Urinary bladder (tissue), 4 donors: Measurements from ENCODE around the gene MYZAP. TPM values are rescaled to one million over a fixed set of nuclear protein-coding genes. Genes with fewer than 3 reads are reported as not detected.

Experiments used
- DNase-seq: peaks from one replicate; pipeline ENCODE4 v3.0.0-alpha.2; 2015; ENCODE audit errors: extremely low spot score
- H3K27ac ChIP-seq: one replicate; pipeline ENCODE4 v1.5.1; 2013; ENCODE audit warnings: low read depth, mild to moderate bottlenecking, moderate library complexity
- H3K36me3 ChIP-seq: one replicate; pipeline ENCODE4 v1.6.1; 2013; ENCODE audit warnings: mild to moderate bottlenecking, moderate library complexity; ENCODE audit not compliant: insufficient read depth
- H3K4me1 ChIP-seq: one replicate; pipeline ENCODE4 v1.6.1; 2013; ENCODE audit warnings: mild to moderate bottlenecking, moderate library complexity; ENCODE audit not compliant: insufficient read depth
- H3K4me3 ChIP-seq: one replicate; pipeline ENCODE4 v1.5.1; 2013; ENCODE audit warnings: low read depth, low read length
- WGBS: extraction: QIAGEN DNeasy Blood & Tissue Kit; methylation state at CpG from one replicate; pipeline ENCODE4 v1.1.7; 2013; 5-methylcytosine and 5-hydroxymethylcytosine counted together
- polyA plus RNA-seq: library from polyadenylated mRNA; stranded (reverse); fragments of 200-250 nt; gene quantifications from one replicate; pipeline ENCODE4 v1.2.3, GENCODE V29; 2013
- total RNA-seq: library from RNA; depleted of rRNA; stranded (reverse); fragments of >200 nt; gene quantifications from one replicate; pipeline ENCODE4 v1.2.3, GENCODE V29; 2014
- donor health status: healthy with polysubstance abuse.
- donor health status: healthy.

Gene MYZAP, protein sequence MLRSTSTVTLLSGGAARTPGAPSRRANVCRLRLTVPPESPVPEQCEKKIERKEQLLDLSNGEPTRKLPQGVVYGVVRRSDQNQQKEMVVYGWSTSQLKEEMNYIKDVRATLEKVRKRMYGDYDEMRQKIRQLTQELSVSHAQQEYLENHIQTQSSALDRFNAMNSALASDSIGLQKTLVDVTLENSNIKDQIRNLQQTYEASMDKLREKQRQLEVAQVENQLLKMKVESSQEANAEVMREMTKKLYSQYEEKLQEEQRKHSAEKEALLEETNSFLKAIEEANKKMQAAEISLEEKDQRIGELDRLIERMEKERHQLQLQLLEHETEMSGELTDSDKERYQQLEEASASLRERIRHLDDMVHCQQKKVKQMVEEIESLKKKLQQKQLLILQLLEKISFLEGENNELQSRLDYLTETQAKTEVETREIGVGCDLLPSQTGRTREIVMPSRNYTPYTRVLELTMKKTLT
- 19.2 TPM for total RNA-seq
- 152 TPM for polyA plus RNA-seq

GRCh38 chr15:57591822-57592367, at the start of gene MYZAP:
Gene MYZAP, plus strand, starts transcription at chr15:57591904. Its CDS starts 131 bp downstream, at chr15:57592035.
- H3K36me3 ChIP-seq: no peaks in the 10 kb centered on the region
- H3K27ac ChIP-seq: peak within 1 kb of the TSS; percentile 92
- under 1% methylated on average over 58 of the region's 58 CpGs for WGBS
- H3K4me3 ChIP-seq: peak within 1 kb of the TSS; percentile 82
- peaks cover 4% of the 10 kb centered on the region for H3K4me1 ChIP-seq
- DNase-seq: no peak

- 31% methylated on average over 4 of the region's 4 CpGs for WGBS
- Histone ChIP-seq H3K27ac (no peak overlapping the region), H3K36me3 (no peaks in the 10 kb centered on the region)
Measured at GRCh38 chr15:57542505-57542817, 49.2 kb upstream of the MYZAP start.

DNA sequence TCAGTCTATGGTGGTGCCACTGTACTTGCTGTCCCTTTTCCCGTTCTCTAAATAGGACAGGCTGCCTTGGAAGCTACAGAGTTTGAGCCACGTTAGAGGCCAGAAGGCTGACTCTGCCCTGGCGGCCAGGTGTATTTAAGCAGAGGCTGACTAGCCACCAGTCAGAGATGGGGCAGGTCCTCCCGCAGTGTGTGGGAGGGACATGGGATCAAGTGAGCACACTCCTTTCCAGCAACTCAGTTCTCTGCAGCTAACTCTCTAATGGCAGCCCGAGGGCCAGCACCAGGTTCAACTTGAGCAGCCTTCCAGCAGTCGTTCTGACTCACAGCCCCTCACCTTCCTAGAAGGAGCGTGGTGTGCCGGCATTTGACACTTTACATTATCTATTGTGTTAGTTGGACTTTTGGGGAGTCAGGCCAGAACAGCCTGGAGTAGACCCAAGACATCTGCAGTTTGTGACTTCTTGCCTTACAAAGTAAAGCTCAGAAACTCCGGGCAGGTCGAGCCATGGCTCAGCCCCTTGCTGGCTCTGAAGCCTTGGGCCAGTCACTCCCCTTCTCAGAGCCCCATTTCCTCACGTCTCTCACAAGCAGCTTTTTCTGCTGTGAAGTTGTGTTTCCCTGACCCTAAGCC, 46.7 kb upstream of the MYZAP start:
- WGBS: 69% methylated on average over 11 of the region's 11 CpGs
- H3K27ac ChIP-seq: no peak overlapping the region
- no peak overlapping the region for H3K4me3 ChIP-seq
- H3K4me1 ChIP-seq: no peaks in the 10 kb centered on the region
- no peak for DNase-seq
- no peaks in the 10 kb centered on the region for H3K36me3 ChIP-seq

More at GRCh38 chr15:57542505-57542817, 49.2 kb upstream of the MYZAP start:
- Histone ChIP-seq H3K4me3 (no peak overlapping the region), H3K4me1 (no peaks in the 10 kb centered on the region)
- DNase-seq: no peak

DNA sequence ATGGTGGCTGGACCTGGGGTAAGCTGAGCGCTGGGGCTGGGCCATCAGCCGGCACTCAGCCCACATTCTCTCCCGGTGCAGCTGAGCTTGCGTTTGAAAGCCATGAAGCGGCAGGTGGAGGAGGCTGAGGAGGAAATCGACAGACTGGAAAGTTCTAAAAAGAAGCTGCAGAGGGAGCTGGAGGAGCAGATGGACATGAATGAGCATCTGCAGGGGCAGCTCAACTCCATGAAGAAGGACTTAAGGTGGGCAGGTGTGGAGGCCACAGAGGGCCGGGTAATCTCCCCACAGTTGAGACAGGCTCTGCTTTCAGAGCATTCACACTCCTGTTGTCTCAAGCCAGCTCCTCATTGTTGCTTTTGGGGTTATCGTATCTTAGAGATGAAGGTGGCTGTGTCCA, 45.7 kb upstream of the MYZAP start:
- 93% methylated on average over 8 of the region's 8 CpGs for WGBS

GRCh38 chr15:57547243-57547755, 44.4 kb upstream of the MYZAP start:
- no peaks in the 10 kb centered on the region for H3K36me3 ChIP-seq
- H3K27ac ChIP-seq: no peak overlapping the region
- H3K4me1 ChIP-seq: peaks cover 2% of the 10 kb centered on the region
- no peak overlapping the region for H3K4me3 ChIP-seq
- DNase-seq: no peak
- 89% methylated on average over 11 of the region's 11 CpGs for WGBS

More for the DNA sequence above, 45.7 kb upstream of the MYZAP start:
- DNase-seq: no peak
- Histone ChIP-seq H3K27ac (no peak overlapping the region), H3K4me3 (no peak overlapping the region), H3K36me3 (no peaks in the 10 kb centered on the region), H3K4me1 (no peaks in the 10 kb centered on the region)

DNA sequence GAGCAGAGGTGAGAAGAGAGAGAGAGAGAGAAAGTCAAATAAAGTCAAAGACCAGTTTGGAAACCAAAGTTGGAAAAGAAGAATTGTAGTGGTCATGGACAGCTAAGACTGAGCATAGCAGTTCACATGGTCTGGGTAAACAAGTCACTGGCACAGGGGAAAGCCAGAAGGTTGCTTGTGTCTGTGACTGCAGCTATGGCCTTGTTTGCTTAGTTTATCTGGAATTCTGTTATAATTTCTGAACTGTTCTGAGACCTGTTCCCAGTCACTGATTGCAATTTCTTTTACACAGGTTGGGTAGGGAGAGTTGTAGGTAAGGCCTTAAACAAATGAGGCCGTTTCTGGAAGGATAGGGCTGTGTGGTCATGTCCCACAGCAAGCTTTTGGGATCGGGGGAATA, 43.4 kb upstream of the MYZAP start:
- H3K36me3 ChIP-seq: no peaks in the 10 kb centered on the region
- no peak overlapping the region for H3K27ac ChIP-seq
- peaks cover 2% of the 10 kb centered on the region for H3K4me1 ChIP-seq
- 79% methylated on average over 2 of the region's 2 CpGs for WGBS
- H3K4me3 ChIP-seq: no peak overlapping the region
- no peak for DNase-seq

GRCh38 chr15:57548835-57549234, 42.9 kb upstream of the MYZAP start:
- H3K27ac ChIP-seq: no peak overlapping the region
- no peaks in the 10 kb centered on the region for H3K36me3 ChIP-seq
- no peak overlapping the region for H3K4me3 ChIP-seq
- DNase-seq: no peak
- 86% methylated on average over 5 of the region's 5 CpGs for WGBS
- peaks cover 2% of the 10 kb centered on the region for H3K4me1 ChIP-seq

DNA sequence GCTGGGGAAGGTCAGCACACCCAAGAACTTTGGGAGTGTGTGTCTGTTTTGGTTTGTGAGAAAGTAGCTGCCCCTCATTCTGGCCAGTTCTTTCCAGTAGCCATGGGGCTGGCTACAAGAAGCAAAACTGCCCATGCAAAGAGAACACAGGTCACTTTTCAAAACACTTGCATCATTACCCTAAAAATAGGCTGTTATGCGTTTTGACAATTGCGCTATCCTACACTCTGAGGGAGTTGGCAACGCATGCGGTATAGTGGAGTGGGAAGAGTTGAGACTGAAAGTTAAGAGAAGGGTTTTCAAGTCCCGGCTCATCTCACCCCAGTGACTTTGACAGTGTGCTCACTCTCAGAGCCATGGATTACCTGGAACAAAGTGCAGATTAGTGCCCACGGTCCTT, 41.8 kb upstream of the MYZAP start:
- H3K36me3 ChIP-seq: no peaks in the 10 kb centered on the region
- H3K4me1 ChIP-seq: peaks cover 2% of the 10 kb centered on the region
- no peak overlapping the region for H3K4me3 ChIP-seq
- no peak overlapping the region for H3K27ac ChIP-seq
- 89% methylated on average over 6 of the region's 6 CpGs for WGBS
- no peak for DNase-seq

- no peak overlapping the region for H3K4me3 ChIP-seq
- no peak for DNase-seq
- peaks cover 2% of the 10 kb centered on the region for H3K4me1 ChIP-seq
- WGBS: 59% methylated on average over 4 of the region's 4 CpGs
- no peak overlapping the region for H3K27ac ChIP-seq
- no peaks in the 10 kb centered on the region for H3K36me3 ChIP-seq
Measured at GRCh38 chr15:57550640-57551039, 41.1 kb upstream of the MYZAP start.

- H3K27ac ChIP-seq: no peak overlapping the region
- no peak overlapping the region for H3K4me3 ChIP-seq
- WGBS: 61% methylated on average over 16 of the region's 16 CpGs
- no peak for DNase-seq
- peaks cover 2% of the 10 kb centered on the region for H3K4me1 ChIP-seq
- H3K36me3 ChIP-seq: no peaks in the 10 kb centered on the region
Measured at GRCh38 chr15:57551715-57552677, 39.7 kb upstream of the MYZAP start.

DNA sequence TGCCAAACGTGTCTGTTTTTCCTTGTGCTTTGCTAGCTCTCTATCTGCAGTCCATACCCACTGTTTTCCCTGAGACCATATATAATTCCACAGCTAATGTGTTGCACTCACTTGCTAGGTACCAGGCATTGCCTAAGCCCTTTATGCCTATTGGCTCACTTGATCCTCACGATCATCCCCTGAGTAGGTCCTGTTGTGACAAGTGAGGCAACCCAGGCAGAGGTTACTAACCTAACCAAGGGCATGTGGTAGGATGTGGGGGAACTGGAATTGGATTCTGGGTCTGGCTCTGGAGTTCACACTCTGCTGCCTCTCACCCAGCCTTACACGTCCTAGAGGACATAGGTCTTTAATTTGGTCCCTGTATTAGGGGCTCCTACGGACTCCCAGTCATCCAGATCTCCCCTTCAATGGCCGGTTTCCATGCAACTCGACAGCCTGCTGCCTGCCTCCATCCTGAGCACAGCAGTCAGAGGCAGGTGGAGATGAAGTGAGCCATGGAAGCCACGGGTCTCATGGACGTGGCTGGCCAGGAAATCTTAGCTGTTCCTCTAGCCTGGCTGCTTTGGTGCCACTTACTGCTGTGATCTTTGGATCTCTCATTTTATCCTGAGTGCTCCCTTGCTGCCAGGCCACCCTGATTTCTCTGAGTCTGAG, 38.9 kb upstream of the MYZAP start:
- Histone ChIP-seq H3K27ac (no peak overlapping the region), H3K4me1 (peaks cover 2% of the 10 kb centered on the region), H3K36me3 (no peaks in the 10 kb centered on the region), H3K4me3 (no peak overlapping the region)
- WGBS: 92% methylated on average over 8 of the region's 8 CpGs
- no peak for DNase-seq

GRCh38 chr15:57553526-57553925, 38.2 kb upstream of the MYZAP start:
- H3K27ac ChIP-seq: no peak overlapping the region
- WGBS: 95% methylated on average over 5 of the region's 5 CpGs
- H3K4me3 ChIP-seq: no peak overlapping the region
- H3K36me3 ChIP-seq: no peaks in the 10 kb centered on the region
- DNase-seq: no peak
- peaks cover 2% of the 10 kb centered on the region for H3K4me1 ChIP-seq
